Measurements from ENCODE around the gene EPB41L1.
A peak's percentile ranks its signal among the peaks of the same experiment; 100 is the strongest.
"Not testable (repeated sequence)": the region's sequence is repeated elsewhere in the genome, so short reads cannot be mapped to it uniquely, and the experiment has no call there.

EPB41L1 gene

GRCh38 chr20:36130390-36130789, 24.1 kb upstream of the EPB41L1 start:
- no peak overlapping the region for H3K4me3 ChIP-seq (ENCODE audit: low read depth, low read length)
- no peak for TF ChIP-seq CTCF (IDR thresholded peaks at IDR 0.05; ENCODE audit: control insufficient read depth, extremely low read depth, insufficient read depth)
- no peak for DNase-seq (ENCODE audit: low read depth)

GRCh38 chr20:36132802-36133211, 21.7 kb upstream of the EPB41L1 start:
- no peak for DNase-seq (ENCODE audit: low read depth)
- no peak for TF ChIP-seq CTCF (IDR thresholded peaks at IDR 0.05; ENCODE audit: control insufficient read depth, extremely low read depth, insufficient read depth)
- H3K4me3 ChIP-seq (ENCODE audit: low read depth, low read length), result no peak overlapping the region

GRCh38 chr20:36133821-36134220, 20.7 kb upstream of the EPB41L1 start:
- no peak for TF ChIP-seq CTCF (IDR thresholded peaks at IDR 0.05; ENCODE audit: control insufficient read depth, extremely low read depth, insufficient read depth)
- no peak overlapping the region for H3K4me3 ChIP-seq (ENCODE audit: low read depth, low read length)
- no peak for DNase-seq (ENCODE audit: low read depth)

- no peak for TF ChIP-seq CTCF (IDR thresholded peaks at IDR 0.05; ENCODE audit: control insufficient read depth, extremely low read depth, insufficient read depth)
- no peak overlapping the region for H3K4me3 ChIP-seq (ENCODE audit: low read depth, low read length)
- DNase-seq (ENCODE audit: low read depth), result no peak
These were observed 19.4 kb upstream of the EPB41L1 start for GRCh38 chr20:36135159-36135558.

- DNase-seq (ENCODE audit: low read depth), result no peak
- H3K4me3 ChIP-seq (ENCODE audit: low read depth, low read length), result no peak overlapping the region
- TF ChIP-seq CTCF (IDR thresholded peaks at IDR 0.05; ENCODE audit: control insufficient read depth, extremely low read depth, insufficient read depth), result no peak
These were observed 18.7 kb upstream of the EPB41L1 start for GRCh38 chr20:36135821-36136220.

GRCh38 chr20:36137313-36137712, 17.2 kb upstream of the EPB41L1 start:
- DNase-seq (ENCODE audit: low read depth), result not testable (repeated sequence)

GRCh38 chr20:36141310-36141709, 13.2 kb upstream of the EPB41L1 start:
- 0 out of 2 replicates have a peak, but pooled peaks have one; percentile 2 for TF ChIP-seq CTCF (IDR thresholded peaks at IDR 0.05; ENCODE audit: control insufficient read depth, extremely low read depth, insufficient read depth)
- no peak for DNase-seq (ENCODE audit: low read depth)
- no peak overlapping the region for H3K4me3 ChIP-seq (ENCODE audit: low read depth, low read length)

More at GRCh38 chr20:36137313-36137712, 17.2 kb upstream of the EPB41L1 start:
- H3K4me3 ChIP-seq (ENCODE audit: low read depth, low read length), result not testable (repeated sequence)

Measured in LNCaP clone FGC (cell line).